ENCODE results near the gene CDKL1. TPM values are rescaled to one million over a fixed set of nuclear protein-coding genes. Genes with fewer than 3 reads are reported as not detected.
A peak's percentile ranks its signal among the peaks of the same experiment; 100 is the strongest.
"Not testable (repeated sequence)": the region's sequence is repeated elsewhere in the genome, so short reads cannot be mapped to it uniquely, and the experiment has no call there.

CDKL1 gene
- total RNA-seq, 4 donors from 2014 or later: 11.2 to 17.7 (median 12.3) TPM

DNA sequence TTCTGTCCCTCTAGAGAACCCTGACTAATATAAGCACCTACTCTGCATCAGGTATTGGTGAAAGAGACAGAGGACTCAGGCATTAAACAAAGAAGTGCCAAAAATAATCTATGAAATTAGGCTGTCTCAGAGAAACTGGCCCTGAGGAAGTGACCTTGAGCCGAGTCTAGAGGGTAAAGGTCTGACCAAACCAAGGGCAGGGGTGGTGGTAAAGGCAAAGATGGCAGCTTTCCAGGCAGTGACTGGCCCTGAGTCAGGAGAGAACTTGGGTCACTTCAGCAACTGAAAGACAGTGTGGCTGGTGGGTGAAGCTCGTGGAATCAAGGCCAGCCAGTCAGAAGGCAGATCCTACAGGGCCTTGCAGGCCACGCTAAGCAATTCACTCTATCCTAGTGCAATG is 30.6 kb downstream of the CDKL1 start:
- Histone ChIP-seq H3K36me3 (no peaks in the 10 kb centered on the region), H3K9me3 (no peaks in the 10 kb centered on the region), H3K27ac (replicated peaks in 1 of 4) (no peak overlapping the region), H3K27me3 (no peaks in the 10 kb centered on the region), H3K4me1 (peaks cover 9 to 15% (median 10%) of the 10 kb centered on the region in 4 donors), H3K4me3 (no peak overlapping the region)
- 94% methylated on average over 3 of the region's 3 CpGs for WGBS
- DNase-seq (ENCODE audit: extremely low spot score): no peak
- intact Hi-C loops (cut with DNase I): no loop called here
- no peak for TF ChIP-seq POLR2AphosphoS5 (IDR thresholded peaks at IDR 0.05)
- TF ChIP-seq EP300 (IDR thresholded peaks at IDR 0.05): no peak

DNA sequence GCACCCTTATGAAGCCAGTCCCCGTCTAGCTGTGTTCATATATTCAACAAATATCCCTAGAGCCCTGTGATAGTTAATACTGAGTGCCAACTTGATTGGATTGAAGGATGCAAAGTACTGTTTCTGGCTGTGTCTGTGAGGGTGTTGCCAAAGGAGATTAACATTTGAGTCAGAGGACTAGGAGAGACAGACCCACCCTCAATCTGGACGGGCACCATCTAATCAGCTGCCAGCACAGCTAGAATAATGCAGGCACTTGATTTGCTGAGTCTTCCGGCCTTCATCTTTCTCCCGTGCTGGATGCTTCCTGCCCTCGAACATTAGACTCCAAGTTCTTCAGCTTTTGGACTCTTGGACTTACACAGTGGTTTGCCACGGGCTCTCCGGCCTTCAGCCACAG is 31.1 kb downstream of the CDKL1 start:
- DNase-seq (ENCODE audit: extremely low spot score); H3K4me3 ChIP-seq; intact Hi-C loops (cut with DNase I); H3K9me3 ChIP-seq; H3K36me3 ChIP-seq; H3K27ac ChIP-seq (replicated peaks in 1 of 4); H3K27me3 ChIP-seq: not testable (repeated sequence)
- H3K4me1 ChIP-seq: peaks cover 9 to 15% (median 10%) of the 10 kb centered on the region in 4 donors
- 98% methylated on average over 7 of the region's 7 CpGs for WGBS

DNA sequence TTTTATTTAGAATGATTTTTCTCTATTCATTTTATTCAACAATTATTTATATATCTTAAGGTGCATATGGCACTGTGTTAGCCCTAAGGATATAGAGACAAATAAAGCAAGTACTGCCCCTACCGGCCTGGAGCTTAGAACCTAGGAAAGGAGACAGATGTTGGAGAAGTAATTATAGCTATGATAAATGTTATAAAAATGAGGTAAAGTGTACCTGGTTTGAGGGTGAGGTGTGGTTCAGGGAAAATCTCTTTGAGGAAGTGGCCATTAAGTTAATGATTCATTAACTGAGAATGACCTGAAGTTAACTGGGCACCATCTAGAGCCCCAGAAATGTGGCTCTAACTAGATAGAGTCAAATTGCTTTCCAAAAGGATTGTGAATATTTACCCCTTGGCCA is 31.9 kb downstream of the CDKL1 start:
- Histone ChIP-seq H3K27me3 (no peaks in the 10 kb centered on the region), H3K36me3 (no peaks in the 10 kb centered on the region), H3K4me3 (no peak overlapping the region), H3K9me3 (no peaks in the 10 kb centered on the region), H3K4me1 (peaks cover 9 to 15% (median 10%) of the 10 kb centered on the region in 4 donors), H3K27ac (replicated peaks in 1 of 4) (no peak overlapping the region)
- 89% methylated on average over 1 of the region's 1 CpG for WGBS
- no peak for TF ChIP-seq EP300 (IDR thresholded peaks at IDR 0.05)
- TF ChIP-seq, protein P1, sequence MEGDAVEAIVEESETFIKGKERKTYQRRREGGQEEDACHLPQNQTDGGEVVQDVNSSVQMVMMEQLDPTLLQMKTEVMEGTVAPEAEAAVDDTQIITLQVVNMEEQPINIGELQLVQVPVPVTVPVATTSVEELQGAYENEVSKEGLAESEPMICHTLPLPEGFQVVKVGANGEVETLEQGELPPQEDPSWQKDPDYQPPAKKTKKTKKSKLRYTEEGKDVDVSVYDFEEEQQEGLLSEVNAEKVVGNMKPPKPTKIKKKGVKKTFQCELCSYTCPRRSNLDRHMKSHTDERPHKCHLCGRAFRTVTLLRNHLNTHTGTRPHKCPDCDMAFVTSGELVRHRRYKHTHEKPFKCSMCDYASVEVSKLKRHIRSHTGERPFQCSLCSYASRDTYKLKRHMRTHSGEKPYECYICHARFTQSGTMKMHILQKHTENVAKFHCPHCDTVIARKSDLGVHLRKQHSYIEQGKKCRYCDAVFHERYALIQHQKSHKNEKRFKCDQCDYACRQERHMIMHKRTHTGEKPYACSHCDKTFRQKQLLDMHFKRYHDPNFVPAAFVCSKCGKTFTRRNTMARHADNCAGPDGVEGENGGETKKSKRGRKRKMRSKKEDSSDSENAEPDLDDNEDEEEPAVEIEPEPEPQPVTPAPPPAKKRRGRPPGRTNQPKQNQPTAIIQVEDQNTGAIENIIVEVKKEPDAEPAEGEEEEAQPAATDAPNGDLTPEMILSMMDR (IDR thresholded peaks at IDR 0.05): no peak
- no peak for TF ChIP-seq POLR2A (IDR thresholded peaks at IDR 0.05; ENCODE audit: low read depth)
- TF ChIP-seq POLR2AphosphoS5 (IDR thresholded peaks at IDR 0.05): no peak
- intact Hi-C loops (cut with DNase I): no loop called here
- DNase-seq (ENCODE audit: extremely low spot score): no peak

DNA sequence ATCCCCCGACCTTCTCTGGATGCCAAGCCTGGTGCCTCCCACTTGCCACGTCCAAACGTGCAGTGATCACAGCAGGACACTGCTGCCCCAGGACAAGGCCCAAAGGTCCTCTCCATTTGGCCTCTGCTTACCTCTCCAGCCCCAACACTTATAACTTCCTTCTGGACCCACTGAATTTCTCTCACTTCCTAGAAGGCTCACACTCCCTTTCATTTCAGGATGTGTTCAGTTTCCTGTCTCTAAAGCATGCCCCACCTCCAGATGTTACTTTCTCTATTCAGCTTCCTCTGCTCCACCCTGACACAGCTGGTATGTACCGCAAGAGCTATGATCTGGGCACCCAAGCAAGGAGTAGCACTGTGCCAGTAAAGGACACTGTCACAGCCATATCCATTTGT is 33.0 kb downstream of the CDKL1 start:
- DNase-seq (ENCODE audit: extremely low spot score): no peak
- H3K4me3 ChIP-seq: peak overlapping the region; percentile 15 to 50 (median 30)
- H3K27me3 ChIP-seq: no peaks in the 10 kb centered on the region
- H3K9me3 ChIP-seq: no peaks in the 10 kb centered on the region
- TF ChIP-seq EP300 (IDR thresholded peaks at IDR 0.05) (no peak), POLR2AphosphoS5 (IDR thresholded peaks at IDR 0.05) (no peak), POLR2A (IDR thresholded peaks at IDR 0.05; ENCODE audit: low read depth) (no peak)
- TF ChIP-seq, protein P1 (IDR thresholded peaks at IDR 0.05): no peak
- peaks cover 9 to 15% (median 10%) of the 10 kb centered on the region in 4 donors for H3K4me1 ChIP-seq
- WGBS: 33% methylated on average over 4 of the region's 4 CpGs
- H3K36me3 ChIP-seq: peaks cover 0 to 2% (median 0%) of the 10 kb centered on the region in 4 donors
- peak overlapping the region; percentile 59 to 76 (median 67) for H3K27ac ChIP-seq (replicated peaks in 1 of 4)
- intact Hi-C loops (cut with DNase I): no loop called here

DNA sequence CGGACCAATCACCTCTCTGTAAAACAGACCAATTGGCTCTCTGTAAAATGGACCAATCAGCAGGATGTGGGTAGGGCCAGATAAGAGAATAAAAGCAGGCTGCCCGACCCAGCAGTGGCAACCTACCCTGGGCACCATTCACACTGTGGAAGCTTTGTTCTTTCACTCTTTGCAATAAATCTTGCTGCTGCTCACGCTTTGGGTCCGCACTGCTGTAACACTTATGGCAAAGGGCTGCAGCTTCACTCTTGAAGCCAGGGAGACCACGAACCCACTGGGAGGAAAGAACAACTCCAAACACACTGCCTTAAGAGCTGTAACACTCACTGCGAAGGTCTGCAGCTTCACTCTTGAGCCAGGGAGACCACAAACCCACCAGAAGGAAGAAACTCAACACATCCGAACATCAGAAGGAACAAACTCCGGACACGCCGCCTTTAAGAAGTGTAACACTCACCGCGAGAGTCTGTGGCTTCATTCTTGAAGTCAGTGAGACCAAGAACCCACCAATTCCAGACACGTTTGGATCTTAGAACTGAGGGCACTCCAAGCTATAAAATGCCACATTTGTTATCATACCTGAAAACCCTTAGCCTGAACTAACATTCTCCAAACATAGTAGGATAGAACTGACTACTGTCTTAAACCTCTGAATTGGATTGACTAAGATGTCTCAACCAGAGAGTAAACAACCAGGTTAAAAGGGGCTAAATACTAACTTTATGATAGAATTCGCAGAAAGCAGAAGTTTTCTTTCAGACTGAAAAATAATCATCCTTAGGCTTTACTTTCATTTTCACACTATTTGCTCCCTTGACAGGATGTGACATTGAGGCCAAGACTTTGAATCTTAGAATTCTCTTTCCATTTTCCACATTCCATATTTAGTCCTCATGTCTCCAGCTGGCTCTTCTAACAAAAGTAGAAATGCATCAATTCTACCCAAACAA is 33.6 kb downstream of the CDKL1 start:
- WGBS: 80% methylated on average over 13 of the region's 14 CpGs
- H3K4me1 ChIP-seq: peaks cover 9 to 15% (median 10%) of the 10 kb centered on the region in 4 donors

DNA sequence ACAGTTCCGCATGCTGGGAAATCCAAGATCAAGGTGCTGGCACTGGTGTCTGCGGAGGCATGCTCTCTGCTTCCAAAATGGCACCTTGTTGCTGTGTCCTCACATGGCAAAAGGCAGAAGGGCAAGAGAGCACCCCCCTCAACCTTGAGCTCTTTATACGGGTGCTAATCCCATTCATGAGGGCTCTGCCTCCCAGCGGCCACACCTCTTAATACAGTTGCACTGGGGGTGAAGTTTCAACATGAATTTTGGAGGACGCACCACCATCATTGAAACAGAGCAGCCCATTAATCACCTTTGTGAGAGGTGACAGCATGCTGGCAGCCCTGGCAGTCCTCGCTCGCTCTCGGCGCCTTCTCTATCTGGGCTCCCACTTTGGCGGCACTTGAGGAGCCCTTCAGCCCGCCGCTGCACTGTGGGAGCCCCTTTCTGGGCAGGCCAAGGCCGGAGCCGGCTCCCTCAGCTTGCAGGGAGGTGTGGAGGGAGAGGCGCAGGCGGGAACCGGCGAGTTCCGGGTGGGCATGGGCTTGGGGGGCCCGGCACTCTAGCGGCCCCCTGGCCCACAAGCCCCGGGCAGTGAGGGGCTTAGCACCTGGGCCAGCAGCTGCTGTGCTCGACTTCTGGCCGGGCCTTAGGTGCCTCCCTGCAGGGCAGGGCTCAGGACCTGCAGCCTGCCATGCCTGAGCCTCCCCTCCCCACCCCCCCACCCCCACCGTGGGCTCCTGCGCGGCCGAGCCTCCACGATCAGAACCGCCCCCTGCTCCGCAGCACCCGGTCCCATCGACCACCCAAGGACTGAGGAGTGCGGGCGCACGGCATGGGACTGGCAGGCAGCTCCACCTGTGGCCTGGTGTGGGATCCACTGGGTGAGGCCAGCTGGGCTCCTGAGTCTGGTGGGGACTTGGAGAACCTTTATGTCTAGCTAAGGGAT is 34.9 kb downstream of the CDKL1 start:
- DNase-seq (ENCODE audit: extremely low spot score); intact Hi-C loops (cut with DNase I); H3K27me3 ChIP-seq; H3K4me3 ChIP-seq; H3K27ac ChIP-seq (replicated peaks in 1 of 4); H3K9me3 ChIP-seq: not testable (repeated sequence)
- WGBS: 98% methylated on average over 6 of the region's 36 CpGs
- Histone ChIP-seq H3K36me3 (peaks cover 0 to 10% (median 0%) of the 10 kb centered on the region in 4 donors), H3K4me1 (peaks cover 9 to 15% (median 10%) of the 10 kb centered on the region in 4 donors)

More for the DNA sequence above, 33.6 kb downstream of the CDKL1 start:
- TF ChIP-seq, protein P1 (IDR thresholded peaks at IDR 0.05): no peak
- TF ChIP-seq POLR2AphosphoS5 (IDR thresholded peaks at IDR 0.05) (no peak), EP300 (IDR thresholded peaks at IDR 0.05) (no peak), POLR2A (IDR thresholded peaks at IDR 0.05; ENCODE audit: low read depth) (no peak)
- no peak for DNase-seq (ENCODE audit: extremely low spot score)
- Histone ChIP-seq H3K36me3 (peaks cover 0 to 4% (median 0%) of the 10 kb centered on the region in 4 donors), H3K4me3 (peak overlapping the region; percentile 15 to 50 (median 30)), H3K27me3 (no peaks in the 10 kb centered on the region), H3K9me3 (no peaks in the 10 kb centered on the region), H3K27ac (replicated peaks in 1 of 4) (peak overlapping the region; percentile 59 to 76 (median 67))
- intact Hi-C loops (cut with DNase I): no loop called here
